Measurements from ENCODE around the gene HEMGN. TPM values are rescaled to one million over a fixed set of nuclear protein-coding genes. Genes with fewer than 3 reads are reported as not detected.

The HEMGN gene
- total and polyA plus RNA-seq, 2 donors (not counting 1 experiment from before 2014, with no cell fraction given): 0.06 TPM; not detected in 1

DNA sequence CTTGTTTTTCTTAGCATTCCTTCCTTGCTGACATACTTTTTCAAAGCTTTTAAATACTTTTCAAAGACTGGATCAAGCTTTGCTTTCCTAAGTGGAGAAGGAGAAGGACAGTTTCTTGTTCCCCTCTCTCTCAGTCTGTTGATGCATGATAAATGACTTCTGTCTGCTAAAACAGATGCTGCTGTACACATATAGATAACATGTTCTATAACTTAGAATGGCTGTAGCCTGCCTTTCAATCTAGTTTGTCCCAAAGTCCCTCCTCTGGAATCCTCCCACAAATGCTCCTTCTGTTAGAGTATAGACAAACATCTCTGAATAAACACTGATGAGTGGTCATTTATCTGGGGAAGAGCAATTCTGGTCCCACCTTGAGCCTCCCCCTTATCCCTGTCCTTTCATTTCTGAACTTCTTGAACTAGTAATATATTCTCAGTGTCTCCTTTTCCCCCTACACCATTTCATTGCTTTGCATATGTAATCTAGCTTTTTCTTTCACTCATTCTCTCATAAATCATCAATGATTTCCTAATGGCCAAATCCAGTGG lies 5.4 kb upstream of the HEMGN start:
- no peak overlapping the region for H3K4me3 Mint-ChIP-seq
- Histone ChIP-seq H3K36me3 (replicated peaks in 1 of 2; ENCODE audit: control extremely low read depth in 1 of 2, control insufficient read depth in 1 of 2, extremely low read depth in 1 of 2, insufficient read depth in 2 of 2, low read length in 1 of 2) (no peaks in the 10 kb centered on the region), H3K4me1 (ENCODE audit: control insufficient read depth in 2 of 2, insufficient read depth in 2 of 2, low read length in 2 of 2) (peaks cover under 1% of the 10 kb centered on the region in 2 donors), H2AFZ (ENCODE audit: insufficient read depth, low read depth, low read length, poor library complexity, severe bottlenecking) (no peak overlapping the region), H4K20me1 (ENCODE audit: control insufficient read depth, insufficient read depth, low read length, poor library complexity, severe bottlenecking) (no peaks in the 10 kb centered on the region), H3K27me3 (replicated peaks in 1 of 4; ENCODE audit: control extremely low read depth in 1 of 4, control insufficient read depth in 3 of 4, insufficient read depth in 4 of 4, low read length in 3 of 4) (peaks cover 0 to 2% (median 0%) of the 10 kb centered on the region in 4 experiments), H3K4me2 (replicated peaks; ENCODE audit: low read depth, low read length, poor library complexity, severe bottlenecking) (no peak overlapping the region), H3K79me2 (ENCODE audit: control insufficient read depth, insufficient read depth, low read length) (no peaks in the 10 kb centered on the region), H3K27ac (ENCODE audit: low read length in 2 of 2) (no peak overlapping the region), H3K9me3 (ENCODE audit: control extremely low read depth in 1 of 3, control insufficient read depth in 2 of 3, insufficient read depth in 1 of 3, low read length in 2 of 3) (no peaks in the 10 kb centered on the region), H3K4me3 (ENCODE audit: control extremely low read depth in 1 of 5, extremely low read depth in 1 of 5, insufficient read depth in 1 of 5, low read depth in 2 of 5, low read length in 4 of 5) (no peak overlapping the region), H3K9ac (ENCODE audit: low read length) (no peak overlapping the region)
- no peak overlapping the region for H3K27ac Mint-ChIP-seq
- intact Hi-C loops (cut with micrococcal nuclease): no loop called here
- H3K4me1 Mint-ChIP-seq: peaks cover 4% of the 10 kb centered on the region
- CTCF ChIA-PET: interaction anchor here (1.4 kb wide), 2 partner anchors 9 to 21 kb away, joined by 3 to 4 read pairs; partner anchors contain the start of gene TRMO
- TF ChIP-seq EZH2 (IDR thresholded peaks at IDR 0.05; ENCODE audit: borderline replicate concordance, insufficient read depth, low read depth, low read length, poor library complexity, severe bottlenecking): no peak
- TF ChIP-seq CTCF (IDR thresholded peaks at IDR 0.05): no peak
- H3K27me3 Mint-ChIP-seq: peaks cover 10% of the 10 kb centered on the region
- no peak for ATAC-seq (ENCODE audit: low read depth)
- no peak for DNase-seq
- H3K9me3 Mint-ChIP-seq (ENCODE audit: insufficient read depth): no peaks in the 10 kb centered on the region
- POLR2A ChIA-PET: no interaction called here

- POLR2A ChIA-PET: no interaction called here
- 100% methylated on average over 1 of the region's 1 CpG for WGBS (ENCODE audit: insufficient coverage)
- no peak overlapping the region for H3K27ac Mint-ChIP-seq
- H3K9ac ChIP-seq (ENCODE audit: low read length): no peak overlapping the region
- peaks cover 0 to 4% (median 1%) of the 10 kb centered on the region in 4 experiments for H3K27me3 ChIP-seq (replicated peaks in 1 of 4; ENCODE audit: control extremely low read depth in 1 of 4, control insufficient read depth in 3 of 4, insufficient read depth in 4 of 4, low read length in 3 of 4)
- H3K4me2 ChIP-seq (replicated peaks; ENCODE audit: low read depth, low read length, poor library complexity, severe bottlenecking): no peak overlapping the region
- H3K4me3 Mint-ChIP-seq: no peak overlapping the region
- no peak for TF ChIP-seq EZH2 (IDR thresholded peaks at IDR 0.05; ENCODE audit: borderline replicate concordance, insufficient read depth, low read depth, low read length, poor library complexity, severe bottlenecking)
- TF ChIP-seq CTCF (IDR thresholded peaks at IDR 0.05): no peak
- peaks cover 6% of the 10 kb centered on the region for H3K4me1 Mint-ChIP-seq
- no peak overlapping the region for H2AFZ ChIP-seq (ENCODE audit: insufficient read depth, low read depth, low read length, poor library complexity, severe bottlenecking)
- intact Hi-C loops (cut with micrococcal nuclease): no loop called here
- H3K36me3 ChIP-seq (replicated peaks in 1 of 2; ENCODE audit: control extremely low read depth in 1 of 2, control insufficient read depth in 1 of 2, extremely low read depth in 1 of 2, insufficient read depth in 2 of 2, low read length in 1 of 2): no peaks in the 10 kb centered on the region
- H3K9me3 ChIP-seq (ENCODE audit: control extremely low read depth in 1 of 3, control insufficient read depth in 2 of 3, insufficient read depth in 1 of 3, low read length in 2 of 3): no peaks in the 10 kb centered on the region
- peaks cover 3 to 6% of the 10 kb centered on the region in 2 donors for H3K4me1 ChIP-seq (ENCODE audit: control insufficient read depth in 2 of 2, insufficient read depth in 2 of 2, low read length in 2 of 2)
- H3K27ac ChIP-seq (ENCODE audit: low read length in 2 of 2): no peak overlapping the region
- H3K79me2 ChIP-seq (ENCODE audit: control insufficient read depth, insufficient read depth, low read length): no peaks in the 10 kb centered on the region
- CTCF ChIA-PET: no interaction called here
- no peaks in the 10 kb centered on the region for H4K20me1 ChIP-seq (ENCODE audit: control insufficient read depth, insufficient read depth, low read length, poor library complexity, severe bottlenecking)
- H3K27me3 Mint-ChIP-seq: peaks cover 6% of the 10 kb centered on the region
- ATAC-seq (ENCODE audit: low read depth): no peak
- no peak for DNase-seq
- no peak overlapping the region for H3K4me3 ChIP-seq (ENCODE audit: control extremely low read depth in 1 of 5, extremely low read depth in 1 of 5, insufficient read depth in 1 of 5, low read depth in 2 of 5, low read length in 4 of 5)
- H3K9me3 Mint-ChIP-seq (ENCODE audit: insufficient read depth): no peaks in the 10 kb centered on the region
Measured at GRCh38 chr9:97941323-97941722, 3.4 kb upstream of the HEMGN start.
